ENCODE data around the gene SPATA17.

GRCh38 chr1:217770918-217771317 is 139.8 kb downstream of the SPATA17 start:
- no peak for TF ChIP-seq POLR2AphosphoS5 (IDR thresholded peaks at IDR 0.05; ENCODE audit: insufficient read depth in 1 of 2, low read depth in 1 of 2)
- no peak for TF ChIP-seq CTCF (IDR thresholded peaks at IDR 0.05)
- no peak for TF ChIP-seq POLR2A (IDR thresholded peaks at IDR 0.05)
